Ishikawa (cell line): ENCODE results near the gene SLC9B2.

Source experiments
- CEBPB ChIP-seq: IDR thresholded peaks from 2 replicates; pipeline ENCODE4 v1.6.1; 2012
- CREB1 ChIP-seq: IDR thresholded peaks from 2 replicates; pipeline ENCODE4 v1.6.1; 2012; ENCODE audit warnings: low read depth
- EGR1 ChIP-seq: IDR thresholded peaks from 2 replicates; pipeline ENCODE4 v1.6.1; 2012
- EP300 ChIP-seq: IDR thresholded peaks from 2 replicates; pipeline ENCODE4 v1.6.1; 2012; ENCODE audit warnings: borderline replicate concordance
- FOXM1 ChIP-seq: IDR thresholded peaks from 2 replicates; pipeline ENCODE4 v1.6.1; 2012; ENCODE audit warnings: low read depth, borderline replicate concordance
- NFIC ChIP-seq: IDR thresholded peaks from 2 replicates; pipeline ENCODE4 v1.6.1; 2012
- RAD21 ChIP-seq: IDR thresholded peaks from 2 replicates; pipeline ENCODE4 v1.6.1; 2012; ENCODE audit warnings: low read depth
- TAF1 ChIP-seq: IDR thresholded peaks from 2 replicates; pipeline ENCODE4 v1.6.1; 2012; ENCODE audit warnings: low read depth, mild to moderate bottlenecking
- TCF12 ChIP-seq: IDR thresholded peaks from 2 replicates; pipeline ENCODE4 v1.6.1; 2012; ENCODE audit warnings: low read depth
- TEAD4 ChIP-seq: IDR thresholded peaks from 2 replicates; pipeline ENCODE4 v1.6.1; 2012
- YY1 ChIP-seq: IDR thresholded peaks from 2 replicates; pipeline ENCODE4 v1.6.1; 2012; ENCODE audit warnings: low read depth
- ZBTB7A ChIP-seq: IDR thresholded peaks from 2 replicates; pipeline ENCODE4 v1.6.1; 2012; ENCODE audit warnings: low read depth
- TF ChIP-seq, protein P1 (sequence below): IDR thresholded peaks from 2 replicates; pipeline ENCODE4 v1.6.1; 2012
- TF ChIP-seq, protein P2 (sequence below): IDR thresholded peaks from 2 replicates; pipeline ENCODE4 v1.6.1; 2012; ENCODE audit warnings: low read depth, mild to moderate bottlenecking
- TF ChIP-seq, protein P3 (sequence below): IDR thresholded peaks from 2 replicates; pipeline ENCODE4 v1.6.1; 2012

The SLC9B2 gene

DNA sequence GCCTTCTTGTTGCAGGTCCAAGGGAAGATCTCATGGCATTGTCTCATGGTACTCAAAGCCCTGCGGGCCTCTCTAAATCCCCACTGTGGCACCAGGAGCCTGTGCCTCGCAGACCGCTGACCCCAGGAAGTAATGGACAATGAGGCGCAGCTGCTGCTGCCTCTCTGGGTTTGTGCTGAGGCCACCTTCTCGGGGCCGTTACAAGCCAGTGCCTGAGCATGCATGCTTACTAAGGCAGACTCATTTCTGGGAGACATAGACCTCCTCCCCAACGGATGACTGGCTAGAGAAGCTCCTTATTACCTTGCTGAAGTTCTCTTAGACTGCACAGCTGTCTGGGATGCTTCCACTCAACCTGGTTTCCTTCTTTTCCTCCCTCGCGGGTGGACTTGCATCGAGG is 21.8 kb upstream of the SLC9B2 start:
- TF ChIP-seq CEBPB, result no peak
- TF ChIP-seq TAF1, result no peak
- no peak for TF ChIP-seq CREB1
- TF ChIP-seq, protein P1, sequence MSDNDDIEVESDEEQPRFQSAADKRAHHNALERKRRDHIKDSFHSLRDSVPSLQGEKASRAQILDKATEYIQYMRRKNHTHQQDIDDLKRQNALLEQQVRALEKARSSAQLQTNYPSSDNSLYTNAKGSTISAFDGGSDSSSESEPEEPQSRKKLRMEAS, result no peak

DNA sequence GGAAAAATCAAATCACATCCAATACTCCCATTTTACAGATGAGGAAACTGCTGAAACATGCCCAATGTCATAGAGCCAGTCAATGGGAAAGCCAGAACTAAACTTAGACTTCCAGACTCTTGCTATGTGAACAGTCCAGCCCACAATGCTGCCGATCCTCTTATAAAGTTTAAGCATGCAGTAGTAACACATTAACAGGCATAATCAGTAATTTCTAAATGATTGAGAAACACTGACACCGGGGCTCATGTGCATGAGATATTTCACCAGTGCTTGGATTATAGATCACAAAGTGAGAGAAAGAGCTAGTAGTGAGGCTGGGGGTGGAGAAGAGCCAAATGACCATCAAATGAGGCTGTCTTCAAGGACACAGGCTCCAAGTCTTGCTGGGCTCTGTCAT is 20.6 kb upstream of the SLC9B2 start:
- no peak for TF ChIP-seq TEAD4
- no peak for TF ChIP-seq RAD21
- TF ChIP-seq, protein P2, sequence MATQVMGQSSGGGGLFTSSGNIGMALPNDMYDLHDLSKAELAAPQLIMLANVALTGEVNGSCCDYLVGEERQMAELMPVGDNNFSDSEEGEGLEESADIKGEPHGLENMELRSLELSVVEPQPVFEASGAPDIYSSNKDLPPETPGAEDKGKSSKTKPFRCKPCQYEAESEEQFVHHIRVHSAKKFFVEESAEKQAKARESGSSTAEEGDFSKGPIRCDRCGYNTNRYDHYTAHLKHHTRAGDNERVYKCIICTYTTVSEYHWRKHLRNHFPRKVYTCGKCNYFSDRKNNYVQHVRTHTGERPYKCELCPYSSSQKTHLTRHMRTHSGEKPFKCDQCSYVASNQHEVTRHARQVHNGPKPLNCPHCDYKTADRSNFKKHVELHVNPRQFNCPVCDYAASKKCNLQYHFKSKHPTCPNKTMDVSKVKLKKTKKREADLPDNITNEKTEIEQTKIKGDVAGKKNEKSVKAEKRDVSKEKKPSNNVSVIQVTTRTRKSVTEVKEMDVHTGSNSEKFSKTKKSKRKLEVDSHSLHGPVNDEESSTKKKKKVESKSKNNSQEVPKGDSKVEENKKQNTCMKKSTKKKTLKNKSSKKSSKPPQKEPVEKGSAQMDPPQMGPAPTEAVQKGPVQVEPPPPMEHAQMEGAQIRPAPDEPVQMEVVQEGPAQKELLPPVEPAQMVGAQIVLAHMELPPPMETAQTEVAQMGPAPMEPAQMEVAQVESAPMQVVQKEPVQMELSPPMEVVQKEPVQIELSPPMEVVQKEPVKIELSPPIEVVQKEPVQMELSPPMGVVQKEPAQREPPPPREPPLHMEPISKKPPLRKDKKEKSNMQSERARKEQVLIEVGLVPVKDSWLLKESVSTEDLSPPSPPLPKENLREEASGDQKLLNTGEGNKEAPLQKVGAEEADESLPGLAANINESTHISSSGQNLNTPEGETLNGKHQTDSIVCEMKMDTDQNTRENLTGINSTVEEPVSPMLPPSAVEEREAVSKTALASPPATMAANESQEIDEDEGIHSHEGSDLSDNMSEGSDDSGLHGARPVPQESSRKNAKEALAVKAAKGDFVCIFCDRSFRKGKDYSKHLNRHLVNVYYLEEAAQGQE, result no peak
- no peak for TF ChIP-seq CEBPB
- TF ChIP-seq YY1, result no peak
- no peak for TF ChIP-seq EP300
- no peak for TF ChIP-seq EGR1
- TF ChIP-seq FOXM1, result no peak
- TF ChIP-seq ZBTB7A, result no peak
- TF ChIP-seq CREB1, result no peak
- TF ChIP-seq, protein P1, result no peak
- TF ChIP-seq NFIC, result no peak
- TF ChIP-seq TAF1, result no peak
- TF ChIP-seq, protein P3, sequence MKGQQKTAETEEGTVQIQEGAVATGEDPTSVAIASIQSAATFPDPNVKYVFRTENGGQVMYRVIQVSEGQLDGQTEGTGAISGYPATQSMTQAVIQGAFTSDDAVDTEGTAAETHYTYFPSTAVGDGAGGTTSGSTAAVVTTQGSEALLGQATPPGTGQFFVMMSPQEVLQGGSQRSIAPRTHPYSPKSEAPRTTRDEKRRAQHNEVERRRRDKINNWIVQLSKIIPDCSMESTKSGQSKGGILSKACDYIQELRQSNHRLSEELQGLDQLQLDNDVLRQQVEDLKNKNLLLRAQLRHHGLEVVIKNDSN, result no peak
- TF ChIP-seq TCF12, result no peak

DNA sequence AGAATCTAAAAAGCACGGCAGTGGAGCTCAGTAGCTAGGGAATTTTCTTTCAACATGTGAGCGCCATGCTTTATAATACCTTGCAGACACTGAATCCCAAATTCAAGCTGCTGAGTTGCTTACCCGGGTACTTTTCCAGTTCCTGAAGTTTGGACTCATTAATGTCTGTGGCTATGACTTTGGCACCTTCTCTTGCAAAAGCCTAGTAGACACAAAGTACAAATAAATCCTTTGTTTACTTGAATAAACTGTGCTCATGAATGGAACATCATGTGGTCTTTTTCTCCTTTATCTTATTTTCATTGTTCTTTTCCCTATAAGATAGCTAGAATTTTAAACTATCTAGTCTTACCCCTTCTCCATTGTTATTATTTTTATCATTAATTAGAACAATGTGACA is 18.5 kb upstream of the SLC9B2 start:
- no peak for TF ChIP-seq EP300
- TF ChIP-seq CEBPB, result no peak
- TF ChIP-seq, protein P3, result no peak
- no peak for TF ChIP-seq TAF1
- TF ChIP-seq, protein P2, result no peak
- TF ChIP-seq ZBTB7A, result no peak
- TF ChIP-seq NFIC, result no peak
- TF ChIP-seq EGR1, result no peak
- TF ChIP-seq RAD21, result no peak

DNA sequence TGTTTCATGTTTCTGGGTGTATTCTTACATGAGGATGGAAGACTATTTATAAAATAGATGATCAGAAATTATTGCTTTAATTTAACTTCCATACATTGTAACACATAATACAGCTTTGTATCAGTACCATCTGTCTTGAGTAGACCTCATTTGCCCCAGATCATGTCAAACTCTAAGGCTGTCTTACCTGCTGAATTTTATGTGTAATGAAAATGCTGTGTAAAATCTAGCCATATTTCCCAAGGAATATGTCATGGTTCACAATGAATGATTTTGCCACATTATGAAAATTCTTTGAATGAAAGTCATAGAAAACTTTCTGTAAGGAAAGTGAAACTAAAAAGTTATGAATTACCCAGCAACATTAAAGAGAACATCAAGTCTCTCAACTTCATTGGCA is 15.7 kb upstream of the SLC9B2 start:
- TF ChIP-seq, protein P3, result no peak
- no peak for TF ChIP-seq YY1
- no peak for TF ChIP-seq FOXM1
- TF ChIP-seq TAF1, result no peak
- no peak for TF ChIP-seq EGR1
- TF ChIP-seq, protein P1, result no peak
- TF ChIP-seq ZBTB7A, result no peak
- no peak for TF ChIP-seq EP300
- TF ChIP-seq RAD21, result no peak
- TF ChIP-seq CREB1, result no peak
- TF ChIP-seq CEBPB, result no peak
- no peak for TF ChIP-seq NFIC
- TF ChIP-seq TEAD4, result no peak
- TF ChIP-seq TCF12, result no peak
- TF ChIP-seq, protein P2, result no peak
